NCI-H1105 treated with DMSO at 0.1 percent for 48 hours (cell line): Measurements from ENCODE around the gene TXNDC11.

Experiments used
- DNase-seq: peaks from one replicate; lab custom pipeline; 2025; lab: John Stamatoyannopoulos, UW

Gene TXNDC11

GRCh38 chr16:11688520-11688886 lies 54.2 kb downstream of the TXNDC11 start:
- DNase-seq: no peak

GRCh38 chr16:11687601-11688519 lies 54.8 kb downstream of the TXNDC11 start:
- DNase-seq: no peak

- DNase-seq: no peak
Measured at GRCh38 chr16:11686713-11687380, 55.8 kb downstream of the TXNDC11 start.

GRCh38 chr16:11685844-11686618 lies 56.6 kb downstream of the TXNDC11 start:
- no peak for DNase-seq

GRCh38 chr16:11684231-11685025 lies 58.2 kb downstream of the TXNDC11 start:
- DNase-seq: no peak

GRCh38 chr16:11683145-11683544 lies 59.5 kb downstream of the TXNDC11 start:
- no peak for DNase-seq

GRCh38 chr16:11682655-11683096 lies 60.0 kb downstream of the TXNDC11 start:
- DNase-seq: no peak

GRCh38 chr16:11681976-11682654 lies 60.5 kb downstream of the TXNDC11 start:
- no peak for DNase-seq

GRCh38 chr16:11681556-11681955 lies 61.1 kb downstream of the TXNDC11 start:
- DNase-seq: no peak

GRCh38 chr16:11679941-11680911 lies 62.4 kb downstream of the TXNDC11 start:
- no peak for DNase-seq

GRCh38 chr16:11679250-11679649 lies 63.4 kb downstream of the TXNDC11 start:
- no peak for DNase-seq

- no peak for DNase-seq
Measured at GRCh38 chr16:11677959-11678881, 64.4 kb downstream of the TXNDC11 start.

- DNase-seq: no peak
Measured at GRCh38 chr16:11677451-11677951, 65.2 kb downstream of the TXNDC11 start.

- no peak for DNase-seq
Measured at GRCh38 chr16:11676799-11677198, 65.9 kb downstream of the TXNDC11 start.

GRCh38 chr16:11675561-11676511 lies 66.8 kb downstream of the TXNDC11 start:
- DNase-seq: no peak

- no peak for DNase-seq
Measured at GRCh38 chr16:11674818-11675560, 67.7 kb downstream of the TXNDC11 start.
